ENCODE data around the gene HIC1.

HIC1 gene

DNA sequence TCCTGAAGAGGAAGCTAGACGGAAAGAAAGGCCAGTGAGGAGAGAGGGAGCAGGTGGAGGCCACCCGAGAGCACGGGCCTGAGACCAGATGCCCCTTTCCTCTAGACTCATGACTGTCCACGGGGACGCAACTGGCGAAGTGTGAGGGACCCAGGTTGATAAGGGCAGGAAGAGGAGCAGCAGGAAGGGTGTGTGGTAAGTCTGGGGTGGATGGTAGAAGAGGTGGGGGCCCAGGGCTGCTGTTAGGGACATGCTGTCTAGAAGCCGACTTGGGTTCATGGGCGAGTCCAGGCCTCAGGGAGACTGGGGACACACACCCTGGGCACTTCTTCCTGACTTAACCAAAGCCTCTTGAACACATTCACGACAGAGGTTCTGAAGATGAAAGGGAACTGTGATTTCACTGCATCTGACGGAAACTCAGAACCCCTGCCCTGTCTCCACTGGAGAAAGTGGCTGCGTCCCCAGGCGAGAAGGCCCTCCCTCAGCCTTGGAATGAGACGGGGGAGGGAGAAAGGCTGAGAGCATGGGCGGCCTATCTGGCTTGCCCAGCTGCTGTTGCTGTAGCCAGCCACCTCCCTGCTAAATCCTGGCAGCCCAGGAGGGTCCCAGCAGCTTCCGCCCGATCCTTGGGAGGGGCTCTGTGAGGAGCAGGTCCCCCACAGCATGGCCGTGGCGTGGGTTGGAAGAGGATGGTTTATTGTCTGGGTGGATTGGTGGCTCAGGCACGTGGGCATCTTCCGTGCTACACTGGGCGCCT, 6.0 kb downstream of the HIC1 start:
- H2AK5ac ChIP-seq (ENCODE audit: low read length): peak overlapping the region; percentile 16
- H3K27me3 ChIP-seq (ENCODE audit: insufficient read depth, low read length): peaks cover 36% of the 10 kb centered on the region
- peaks cover 48 to 57% of the 10 kb centered on the region in 2 experiments for H3K4me1 ChIP-seq (ENCODE audit: control insufficient read depth in 1 of 2, insufficient read depth in 2 of 2, low read length in 2 of 2)
- no peak overlapping the region for H3K18ac ChIP-seq (ENCODE audit: low read length)
- H3K23ac ChIP-seq (ENCODE audit: low read length): no peak overlapping the region
- H3K36me3 ChIP-seq (ENCODE audit: control insufficient read depth in 1 of 2, insufficient read depth in 2 of 2, low read length in 2 of 2): peaks cover 22 to 28% of the 10 kb centered on the region in 2 experiments
- H4K8ac ChIP-seq (ENCODE audit: low read depth, low read length): no peak overlapping the region
- peaks cover 18% of the 10 kb centered on the region for H3K9me3 ChIP-seq (ENCODE audit: insufficient read depth, low read depth, low read length)
- WGBS (ENCODE audit: extremely low coverage, insufficient coverage, insufficient read length): no CpG with 5 or more reads among the region's 21 CpGs
- no peak overlapping the region for H3K9ac ChIP-seq (ENCODE audit: low read length)
- no peak overlapping the region for H3K4ac ChIP-seq (ENCODE audit: low read depth, low read length)
- no peak for DNase-seq
- H3K4me3 ChIP-seq (ENCODE audit: low read depth, low read length): no peak overlapping the region
- H2AFZ ChIP-seq (ENCODE audit: insufficient read depth, low read length, poor library complexity): no peak overlapping the region
- no peak overlapping the region for H2BK12ac ChIP-seq (ENCODE audit: low read length)
- H3K79me2 ChIP-seq (ENCODE audit: control insufficient read depth, insufficient read depth, low read length, poor library complexity): peaks cover 2% of the 10 kb centered on the region
- no peak overlapping the region for H3K14ac ChIP-seq (ENCODE audit: low read length)
- no peak overlapping the region for H2BK5ac ChIP-seq (ENCODE audit: low read depth, low read length, poor library complexity)
- no peak overlapping the region for H2BK120ac ChIP-seq (ENCODE audit: insufficient read depth, low read length, poor library complexity)
- no peak overlapping the region for H3K27ac ChIP-seq (ENCODE audit: low read depth, low read length)
- H4K91ac ChIP-seq (ENCODE audit: low read depth, low read length): peak overlapping the region; percentile 5
- H3K79me1 ChIP-seq (ENCODE audit: low read length): peaks cover 17% of the 10 kb centered on the region
- no peak overlapping the region for H4K12ac ChIP-seq (ENCODE audit: low read depth, low read length)
- H3K4me2 ChIP-seq (ENCODE audit: low read length): no peak overlapping the region

- H3K9ac ChIP-seq (ENCODE audit: low read length): no peak overlapping the region
- no peak overlapping the region for H2BK5ac ChIP-seq (ENCODE audit: low read depth, low read length, poor library complexity)
- H3K27ac ChIP-seq (ENCODE audit: low read depth, low read length): no peak overlapping the region
- H4K8ac ChIP-seq (ENCODE audit: low read depth, low read length): no peak overlapping the region
- peak overlapping the region; percentile 5 for H4K91ac ChIP-seq (ENCODE audit: low read depth, low read length)
- no peak for DNase-seq
- H3K4me1 ChIP-seq (ENCODE audit: control insufficient read depth in 1 of 2, insufficient read depth in 2 of 2, low read length in 2 of 2): peaks cover 49 to 57% of the 10 kb centered on the region in 2 experiments
- H3K18ac ChIP-seq (ENCODE audit: low read length): no peak overlapping the region
- no peak overlapping the region for H3K14ac ChIP-seq (ENCODE audit: low read length)
- no peak overlapping the region for H4K12ac ChIP-seq (ENCODE audit: low read depth, low read length)
- peaks cover 2% of the 10 kb centered on the region for H3K79me2 ChIP-seq (ENCODE audit: control insufficient read depth, insufficient read depth, low read length, poor library complexity)
- H3K4ac ChIP-seq (ENCODE audit: low read depth, low read length): no peak overlapping the region
- H3K4me3 ChIP-seq (ENCODE audit: low read depth, low read length): no peak overlapping the region
- H3K27me3 ChIP-seq (ENCODE audit: insufficient read depth, low read length): peaks cover 31% of the 10 kb centered on the region
- H3K36me3 ChIP-seq (ENCODE audit: control insufficient read depth in 1 of 2, insufficient read depth in 2 of 2, low read length in 2 of 2): peaks cover 25 to 28% of the 10 kb centered on the region in 2 experiments
- H3K4me2 ChIP-seq (ENCODE audit: low read length): no peak overlapping the region
- peaks cover 16% of the 10 kb centered on the region for H3K9me3 ChIP-seq (ENCODE audit: insufficient read depth, low read depth, low read length)
- WGBS (ENCODE audit: extremely low coverage, insufficient coverage, insufficient read length): no CpG with 5 or more reads among the region's 17 CpGs
- no peak overlapping the region for H3K23ac ChIP-seq (ENCODE audit: low read length)
- peaks cover 17% of the 10 kb centered on the region for H3K79me1 ChIP-seq (ENCODE audit: low read length)
- H2BK120ac ChIP-seq (ENCODE audit: insufficient read depth, low read length, poor library complexity): no peak overlapping the region
- H2BK12ac ChIP-seq (ENCODE audit: low read length): no peak overlapping the region
- peak overlapping the region; percentile 13 for H2AK5ac ChIP-seq (ENCODE audit: low read length)
- no peak overlapping the region for H2AFZ ChIP-seq (ENCODE audit: insufficient read depth, low read length, poor library complexity)
Observed at GRCh38 chr17:2061441-2061958, 6.6 kb downstream of the HIC1 start.

- Histone ChIP-seq H4K12ac (ENCODE audit: low read depth, low read length) (peak overlapping the region; percentile 22), H2BK120ac (ENCODE audit: insufficient read depth, low read length, poor library complexity) (peak overlapping the region; percentile 44), H3K4me3 (ENCODE audit: low read depth, low read length) (no peak overlapping the region), H3K9ac (ENCODE audit: low read length) (no peak overlapping the region), H3K4me1 (ENCODE audit: control insufficient read depth in 1 of 2, insufficient read depth in 2 of 2, low read length in 2 of 2) (peaks cover 49 to 60% of the 10 kb centered on the region in 2 experiments), H2BK12ac (ENCODE audit: low read length) (peak overlapping the region; percentile 15), H3K4me2 (ENCODE audit: low read length) (no peak overlapping the region), H3K4ac (ENCODE audit: low read depth, low read length) (peak overlapping the region; percentile 7), H4K8ac (ENCODE audit: low read depth, low read length) (peak overlapping the region; percentile 10), H3K36me3 (ENCODE audit: control insufficient read depth in 1 of 2, insufficient read depth in 2 of 2, low read length in 2 of 2) (peaks cover 25 to 26% of the 10 kb centered on the region in 2 experiments), H3K79me1 (ENCODE audit: low read length) (peaks cover 24% of the 10 kb centered on the region), H3K27me3 (ENCODE audit: insufficient read depth, low read length) (peaks cover 21% of the 10 kb centered on the region), H3K18ac (ENCODE audit: low read length) (peak overlapping the region; percentile 55), H2BK5ac (ENCODE audit: low read depth, low read length, poor library complexity) (peak overlapping the region; percentile 32), H3K9me3 (ENCODE audit: insufficient read depth, low read depth, low read length) (peaks cover 10% of the 10 kb centered on the region), H3K79me2 (ENCODE audit: control insufficient read depth, insufficient read depth, low read length, poor library complexity) (peaks cover 8% of the 10 kb centered on the region), H3K23ac (ENCODE audit: low read length) (no peak overlapping the region), H3K14ac (ENCODE audit: low read length) (peak overlapping the region; percentile 25), H2AFZ (ENCODE audit: insufficient read depth, low read length, poor library complexity) (no peak overlapping the region), H2AK5ac (ENCODE audit: low read length) (peak overlapping the region; percentile 22), H3K27ac (ENCODE audit: low read depth, low read length) (peak overlapping the region; percentile 69), H4K91ac (ENCODE audit: low read depth, low read length) (peak overlapping the region; percentile 33)
- 100% methylated on average over 2 of the region's 11 CpGs for WGBS (ENCODE audit: extremely low coverage, insufficient coverage, insufficient read length)
- DNase-seq: no peak
Observed at GRCh38 chr17:2062571-2063183, 7.8 kb downstream of the HIC1 start.

DNA sequence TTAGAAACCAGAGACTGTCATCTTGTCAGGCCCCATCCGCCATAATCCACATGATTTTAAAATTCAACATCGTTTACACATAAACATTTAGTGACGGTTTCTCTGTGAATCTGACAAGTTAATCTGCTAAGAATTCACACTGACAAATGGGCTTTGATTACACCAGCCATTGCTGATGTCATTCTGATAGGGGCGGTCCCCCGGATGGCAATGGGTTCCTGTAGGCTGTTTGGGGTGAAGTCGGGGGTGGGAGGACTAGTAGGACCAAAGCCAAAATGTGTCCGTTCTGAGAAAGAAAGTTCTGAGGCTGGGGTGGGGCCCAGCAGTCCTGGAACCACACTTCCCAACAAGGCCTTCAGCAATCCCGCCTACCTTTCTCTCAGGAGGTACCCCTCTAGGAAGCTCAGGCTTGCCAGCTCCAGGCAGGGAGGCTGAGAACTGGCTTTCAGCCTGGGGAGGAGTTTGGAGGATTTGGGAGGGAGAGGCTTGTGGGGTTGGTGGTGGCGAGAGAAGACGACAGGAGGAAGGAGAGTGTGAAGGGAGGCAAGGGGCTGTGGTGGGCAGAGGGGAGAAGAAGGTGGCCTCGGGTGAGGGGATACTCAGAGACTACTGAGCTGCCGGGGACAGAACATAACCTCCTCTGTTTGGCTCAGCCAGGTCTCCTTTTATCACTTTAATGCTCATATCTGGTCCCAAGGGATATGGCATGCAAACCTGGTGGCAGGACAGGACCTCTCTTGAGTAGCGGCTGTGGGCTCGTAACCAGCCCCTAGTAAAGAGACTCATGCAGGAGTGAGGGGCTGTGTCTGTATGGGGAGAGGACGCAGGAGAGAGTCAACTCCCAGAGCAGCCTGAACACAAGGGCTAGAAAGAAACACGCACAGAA, 8.6 kb downstream of the HIC1 start:
- H4K91ac ChIP-seq (ENCODE audit: low read depth, low read length): peak overlapping the region; percentile 45
- no peak overlapping the region for H3K4ac ChIP-seq (ENCODE audit: low read depth, low read length)
- no peak overlapping the region for H3K4me3 ChIP-seq (ENCODE audit: low read depth, low read length)
- no peak overlapping the region for H4K12ac ChIP-seq (ENCODE audit: low read depth, low read length)
- H3K36me3 ChIP-seq (ENCODE audit: control insufficient read depth in 1 of 2, insufficient read depth in 2 of 2, low read length in 2 of 2): peaks cover 21 to 23% of the 10 kb centered on the region in 2 experiments
- H3K23ac ChIP-seq (ENCODE audit: low read length): no peak overlapping the region
- H3K4me1 ChIP-seq (ENCODE audit: control insufficient read depth in 1 of 2, insufficient read depth in 2 of 2, low read length in 2 of 2): peaks cover 52 to 61% of the 10 kb centered on the region in 2 experiments
- H2BK120ac ChIP-seq (ENCODE audit: insufficient read depth, low read length, poor library complexity): no peak overlapping the region
- no peak overlapping the region for H4K8ac ChIP-seq (ENCODE audit: low read depth, low read length)
- H3K9me3 ChIP-seq (ENCODE audit: insufficient read depth, low read depth, low read length): peaks cover 3% of the 10 kb centered on the region
- peaks cover 9% of the 10 kb centered on the region for H3K79me2 ChIP-seq (ENCODE audit: control insufficient read depth, insufficient read depth, low read length, poor library complexity)
- no peak for DNase-seq
- no peak overlapping the region for H3K4me2 ChIP-seq (ENCODE audit: low read length)
- H3K9ac ChIP-seq (ENCODE audit: low read length): no peak overlapping the region
- no CpG with 5 or more reads among the region's 16 CpGs for WGBS (ENCODE audit: extremely low coverage, insufficient coverage, insufficient read length)
- H3K14ac ChIP-seq (ENCODE audit: low read length): peak overlapping the region; percentile 26
- H3K27ac ChIP-seq (ENCODE audit: low read depth, low read length): no peak overlapping the region
- peaks cover 30% of the 10 kb centered on the region for H3K79me1 ChIP-seq (ENCODE audit: low read length)
- H2AFZ ChIP-seq (ENCODE audit: insufficient read depth, low read length, poor library complexity): no peak overlapping the region
- no peak overlapping the region for H3K18ac ChIP-seq (ENCODE audit: low read length)
- H3K27me3 ChIP-seq (ENCODE audit: insufficient read depth, low read length): peaks cover 13% of the 10 kb centered on the region
- peak overlapping the region; percentile 50 for H2BK12ac ChIP-seq (ENCODE audit: low read length)
- H2AK5ac ChIP-seq (ENCODE audit: low read length): no peak overlapping the region
- peak overlapping the region; percentile 14 for H2BK5ac ChIP-seq (ENCODE audit: low read depth, low read length, poor library complexity)

Data from trophoblast cell (in vitro differentiated cells and primary cell).